ENCODE results near the gene SCAMP2. TPM values are rescaled to one million over a fixed set of nuclear protein-coding genes. Genes with fewer than 3 reads are reported as not detected.

SCAMP2 gene
- total RNA-seq, 1 donor from 2014 or later: 115 TPM

GRCh38 chr15:74798388-74799254 is 74.5 kb downstream of the SCAMP2 start:
- H3K27me3 ChIP-seq: no peaks in the 10 kb centered on the region
- no peak for ATAC-seq
- no peak overlapping the region for H3K4me3 ChIP-seq
- no peak for DNase-seq
- peaks cover 11% of the 10 kb centered on the region for H3K4me1 ChIP-seq
- intact Hi-C loops (cut with DNase I): no loop called here
- H3K9me3 ChIP-seq: no peaks in the 10 kb centered on the region
- peaks cover 51% of the 10 kb centered on the region for H3K36me3 ChIP-seq
- TF ChIP-seq, protein P1, sequence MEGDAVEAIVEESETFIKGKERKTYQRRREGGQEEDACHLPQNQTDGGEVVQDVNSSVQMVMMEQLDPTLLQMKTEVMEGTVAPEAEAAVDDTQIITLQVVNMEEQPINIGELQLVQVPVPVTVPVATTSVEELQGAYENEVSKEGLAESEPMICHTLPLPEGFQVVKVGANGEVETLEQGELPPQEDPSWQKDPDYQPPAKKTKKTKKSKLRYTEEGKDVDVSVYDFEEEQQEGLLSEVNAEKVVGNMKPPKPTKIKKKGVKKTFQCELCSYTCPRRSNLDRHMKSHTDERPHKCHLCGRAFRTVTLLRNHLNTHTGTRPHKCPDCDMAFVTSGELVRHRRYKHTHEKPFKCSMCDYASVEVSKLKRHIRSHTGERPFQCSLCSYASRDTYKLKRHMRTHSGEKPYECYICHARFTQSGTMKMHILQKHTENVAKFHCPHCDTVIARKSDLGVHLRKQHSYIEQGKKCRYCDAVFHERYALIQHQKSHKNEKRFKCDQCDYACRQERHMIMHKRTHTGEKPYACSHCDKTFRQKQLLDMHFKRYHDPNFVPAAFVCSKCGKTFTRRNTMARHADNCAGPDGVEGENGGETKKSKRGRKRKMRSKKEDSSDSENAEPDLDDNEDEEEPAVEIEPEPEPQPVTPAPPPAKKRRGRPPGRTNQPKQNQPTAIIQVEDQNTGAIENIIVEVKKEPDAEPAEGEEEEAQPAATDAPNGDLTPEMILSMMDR (IDR thresholded peaks at IDR 0.05): no peak
- H3K27ac ChIP-seq: no peak overlapping the region

DNA sequence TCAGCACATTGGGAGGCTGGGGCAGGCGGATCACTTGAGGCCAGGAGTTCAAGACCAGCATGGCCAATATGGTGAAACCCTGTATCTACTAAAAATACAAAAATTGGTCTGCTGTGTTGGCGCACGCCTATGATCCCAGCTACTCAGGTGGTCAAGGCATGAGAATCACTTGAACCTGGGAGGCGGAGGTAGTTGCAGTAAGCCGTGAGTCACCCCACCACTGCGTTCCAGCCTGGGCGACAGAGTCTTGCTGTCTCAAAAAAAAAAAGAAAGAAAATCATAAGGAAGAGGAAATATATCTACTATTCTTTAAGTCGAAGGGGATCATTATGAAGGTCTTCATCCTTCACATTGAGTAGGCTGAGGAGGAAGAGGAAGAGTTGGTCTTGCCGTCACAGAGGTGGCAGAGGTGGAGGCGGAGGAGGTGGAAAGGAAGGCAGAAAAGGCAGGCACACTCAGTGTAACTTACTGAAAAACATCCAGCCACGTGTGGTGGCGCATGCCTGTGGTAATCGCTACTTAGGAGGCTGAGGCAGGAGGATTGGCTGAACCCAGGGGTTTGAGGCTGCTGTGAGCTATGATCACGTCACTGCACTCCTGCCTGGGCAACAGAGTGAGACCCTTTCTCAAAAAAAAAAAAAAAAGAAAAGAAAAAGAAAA is 77.1 kb downstream of the SCAMP2 start:
- Histone ChIP-seq H3K27me3 (no peaks in the 10 kb centered on the region), H3K4me3 (no peak overlapping the region), H3K36me3 (peaks cover 27% of the 10 kb centered on the region), H3K27ac (no peak overlapping the region), H3K9me3 (no peaks in the 10 kb centered on the region), H3K4me1 (peaks cover 36% of the 10 kb centered on the region)
- TF ChIP-seq, protein P1 (IDR thresholded peaks at IDR 0.05): no peak
- DNase-seq: no peak
- ATAC-seq: no peak
- intact Hi-C loops (cut with DNase I): no loop called here

- no peak for DNase-seq
- intact Hi-C loops (cut with DNase I): no loop called here
- Histone ChIP-seq H3K27me3 (no peaks in the 10 kb centered on the region), H3K27ac (no peak overlapping the region), H3K4me3 (no peak overlapping the region), H3K9me3 (no peaks in the 10 kb centered on the region), H3K36me3 (peaks cover 16% of the 10 kb centered on the region), H3K4me1 (peaks cover 44% of the 10 kb centered on the region)
- no peak for ATAC-seq
- TF ChIP-seq, protein P1 (IDR thresholded peaks at IDR 0.05): no peak
Measured at GRCh38 chr15:74794970-74795349, 78.2 kb downstream of the SCAMP2 start.

- Histone ChIP-seq H3K36me3 (peaks cover 11% of the 10 kb centered on the region), H3K27me3 (no peaks in the 10 kb centered on the region), H3K9me3 (no peaks in the 10 kb centered on the region), H3K4me3 (no peak overlapping the region), H3K4me1 (peaks cover 44% of the 10 kb centered on the region), H3K27ac (no peak overlapping the region)
- no peak for ATAC-seq
- intact Hi-C loops (cut with DNase I): no loop called here
- TF ChIP-seq, protein P1 (IDR thresholded peaks at IDR 0.05): no peak
- no peak for DNase-seq
Measured at GRCh38 chr15:74794248-74794969, 78.8 kb downstream of the SCAMP2 start.

Small RNA genes within 50 kb of the gene (microRNA-seq; reads per million reads assigned to microRNA genes)
- gene MIR6882 (ENCODE audit: borderline microRNAs expressed): 0.83 reads per million

Other genes with a start within 250 kb of the SCAMP2 start
- 31.5 TPM for gene EDC3, start 177.3 kb downstream of the SCAMP2 start, total RNA-seq
- gene CYP1A1, start 147.8 kb downstream of the SCAMP2 start, total RNA-seq: 2.4 TPM
- 0.32 TPM for gene CYP1A2, start 124.5 kb downstream of the SCAMP2 start, total RNA-seq
- 65.6 TPM for gene CSK, start 91.3 kb downstream of the SCAMP2 start, total RNA-seq
- not detected for gene LMAN1L, start 60.5 kb downstream of the SCAMP2 start, total RNA-seq
- gene CPLX3, start 46.7 kb downstream of the SCAMP2 start, total RNA-seq: not detected
- 43.9 TPM for gene ULK3, start 30.2 kb downstream of the SCAMP2 start, total RNA-seq
- gene MPI, start 16.7 kb upstream of the SCAMP2 start, total RNA-seq: 26.7 TPM
- gene FAM219B, start 33.5 kb upstream of the SCAMP2 start, total RNA-seq: 75.4 TPM
- 138 TPM for gene COX5A, start 64.7 kb upstream of the SCAMP2 start, total RNA-seq
- 20.2 TPM for gene RPP25, start 83.4 kb upstream of the SCAMP2 start, total RNA-seq
- gene SCAMP5, start 122.2 kb upstream of the SCAMP2 start, total RNA-seq: 2.6 TPM
- gene PPCDC, start 150.2 kb upstream of the SCAMP2 start, total RNA-seq: 13.1 TPM

Measured in upper lobe of right lung (tissue), 1 donor.